GM21528 (cell line): ENCODE data around the gene FMNL2.

Experiments used
- ATAC-seq: cut with Tn5 transposase; IDR thresholded peaks from one replicate; pipeline ENCODE4 v1.9.1; 2021; ENCODE audit warnings: mild to moderate bottlenecking, moderate library complexity; ENCODE audit not compliant: unreplicated experiment, low FRiP score

Gene FMNL2

DNA sequence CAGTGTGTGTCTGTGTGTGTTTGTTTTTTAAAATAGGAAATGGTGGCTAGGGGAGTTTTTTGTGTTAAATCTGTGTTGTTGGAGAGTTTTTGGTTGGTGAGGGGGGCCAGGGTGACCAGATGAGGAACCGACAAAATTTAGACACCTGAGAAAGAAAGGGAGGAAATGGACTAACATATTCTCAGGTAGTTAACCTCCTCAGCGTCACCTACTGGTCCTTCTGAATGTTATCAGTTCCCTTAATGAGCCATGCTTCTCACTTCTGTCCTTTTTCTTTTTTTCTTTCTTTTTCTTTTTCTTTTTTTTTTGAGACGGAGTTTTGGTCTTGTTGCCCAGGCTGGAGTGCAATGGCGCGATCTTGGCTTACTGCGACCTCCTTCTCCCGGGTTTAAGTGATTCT lies 107.0 kb downstream of the FMNL2 start:
- no peak for ATAC-seq

- no peak for ATAC-seq
Observed at GRCh38 chr2:152443771-152444170, 108.8 kb downstream of the FMNL2 start.

DNA sequence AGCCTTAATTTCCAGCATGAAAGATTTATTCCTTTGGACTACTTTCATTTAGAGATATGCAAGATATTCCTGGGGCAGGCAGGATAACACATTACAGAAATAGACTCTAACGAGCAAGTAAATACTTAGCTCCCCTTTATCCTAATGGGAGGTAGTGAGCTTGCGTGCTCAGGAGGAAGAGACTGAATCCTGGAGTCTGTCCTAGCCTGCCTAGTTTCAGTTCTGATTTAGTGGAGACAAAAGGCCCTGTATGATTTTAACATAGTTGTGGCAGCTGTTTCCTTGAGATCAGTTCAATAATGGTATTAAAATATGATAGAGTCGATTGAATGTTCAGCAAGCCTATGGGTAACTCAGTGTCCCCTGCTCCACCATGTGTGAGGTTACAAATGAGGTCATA lies 109.5 kb downstream of the FMNL2 start:
- ATAC-seq: no peak

DNA sequence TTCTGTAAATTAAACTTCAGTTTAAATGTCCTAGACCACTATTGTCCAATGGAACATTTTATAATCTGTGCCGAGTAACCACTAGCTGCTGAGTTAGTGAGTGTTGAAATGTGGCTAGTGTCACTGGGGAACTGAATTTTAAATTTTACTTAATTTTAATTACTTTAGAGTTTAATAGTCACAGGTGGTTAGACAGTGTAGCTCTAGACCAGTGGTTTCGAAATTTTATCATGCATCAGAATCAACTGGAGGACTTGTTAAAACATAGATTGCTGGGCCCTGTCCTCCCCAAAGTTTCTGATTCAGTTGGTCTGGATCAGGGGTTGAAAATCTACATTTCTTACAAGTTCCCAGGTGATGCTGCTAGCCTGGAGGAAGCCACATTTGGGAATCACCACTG lies 110.4 kb downstream of the FMNL2 start:
- no peak for ATAC-seq

DNA sequence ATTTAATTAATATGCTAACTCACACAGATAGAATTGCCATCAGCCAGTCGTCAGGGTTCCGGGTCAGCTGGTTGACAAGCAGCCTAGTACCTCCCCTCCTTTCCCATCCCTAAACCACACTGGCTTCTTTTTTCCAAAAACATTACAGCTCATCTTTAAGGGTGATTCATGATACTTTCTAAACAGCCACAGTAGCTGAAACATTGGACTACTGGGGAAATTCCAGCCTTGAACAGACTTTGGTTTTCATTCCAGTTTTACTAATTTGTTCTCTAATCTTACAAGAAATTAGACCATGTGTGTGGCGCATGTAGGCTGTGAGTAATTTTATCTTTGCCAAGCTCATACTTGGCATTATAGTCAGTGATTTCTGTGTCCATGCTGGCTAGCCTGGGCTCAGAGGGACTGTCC lies 110.8 kb downstream of the FMNL2 start:
- ATAC-seq: no peak

GRCh38 chr2:152446213-152446612 lies 111.2 kb downstream of the FMNL2 start:
- no peak for ATAC-seq

GRCh38 chr2:152447897-152448296 lies 112.9 kb downstream of the FMNL2 start:
- no peak for ATAC-seq

DNA sequence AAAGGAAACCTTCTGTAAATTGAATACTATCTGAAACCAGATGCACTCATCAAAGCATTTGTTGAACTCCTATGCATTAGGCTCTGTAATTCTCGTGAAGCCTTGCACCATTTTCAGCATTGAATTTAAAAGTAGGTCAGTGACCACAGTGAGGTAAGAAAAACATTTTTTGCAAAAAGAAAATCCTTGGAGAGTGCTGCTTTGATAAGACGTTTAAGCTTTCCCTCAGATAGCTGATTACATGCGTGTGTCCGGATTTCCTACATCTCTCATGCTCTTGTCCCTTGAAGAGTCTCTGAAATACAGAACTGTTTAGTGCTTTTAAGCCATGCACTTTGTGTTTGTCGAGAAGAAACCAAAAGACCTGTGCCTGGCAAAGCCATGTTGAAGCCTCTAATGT lies 113.6 kb downstream of the FMNL2 start:
- ATAC-seq: no peak

- no peak for ATAC-seq
Observed at GRCh38 chr2:152449578-152449977, 114.6 kb downstream of the FMNL2 start.

GRCh38 chr2:152450176-152450575 lies 115.2 kb downstream of the FMNL2 start:
- ATAC-seq: no peak

- ATAC-seq: no peak
Observed at GRCh38 chr2:152452256-152452973, 117.4 kb downstream of the FMNL2 start.

DNA sequence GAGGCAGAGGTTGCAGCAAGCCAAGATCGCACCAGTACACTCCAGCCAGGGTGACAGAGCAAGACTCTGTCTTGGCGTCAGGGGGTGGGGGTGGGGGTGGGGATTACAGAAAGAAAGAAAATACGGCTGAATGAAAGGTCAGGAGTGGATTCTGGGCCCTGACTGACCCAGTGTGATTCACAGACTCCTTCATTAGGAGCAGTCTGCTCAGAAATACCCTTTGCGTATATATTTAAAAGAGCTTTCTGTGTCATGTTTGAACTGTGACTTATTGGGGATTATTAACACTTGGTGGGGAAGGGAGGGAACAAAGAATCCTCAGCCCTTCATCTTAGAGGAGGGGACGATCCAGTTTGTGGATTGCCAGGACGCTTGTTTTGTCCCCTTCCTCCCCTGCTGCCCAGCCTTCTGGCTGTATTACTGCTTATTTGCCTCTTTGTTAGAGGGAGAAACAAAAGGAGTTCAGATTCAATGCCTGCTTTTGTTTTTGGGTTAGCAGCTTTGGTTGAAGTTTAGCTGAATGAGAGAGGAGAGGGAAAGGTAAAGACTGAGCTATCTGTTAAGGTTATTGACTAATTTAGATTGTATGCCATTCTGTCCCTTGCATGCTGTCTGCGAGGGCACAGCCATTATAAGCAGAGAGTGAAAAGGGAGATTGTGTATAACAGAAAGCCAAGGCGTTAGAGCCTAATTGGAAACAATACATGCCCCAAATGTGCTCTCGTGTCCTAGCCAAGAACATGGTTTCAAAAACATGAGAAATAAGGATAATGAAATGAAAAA lies 118.3 kb downstream of the FMNL2 start:
- no peak for ATAC-seq

DNA sequence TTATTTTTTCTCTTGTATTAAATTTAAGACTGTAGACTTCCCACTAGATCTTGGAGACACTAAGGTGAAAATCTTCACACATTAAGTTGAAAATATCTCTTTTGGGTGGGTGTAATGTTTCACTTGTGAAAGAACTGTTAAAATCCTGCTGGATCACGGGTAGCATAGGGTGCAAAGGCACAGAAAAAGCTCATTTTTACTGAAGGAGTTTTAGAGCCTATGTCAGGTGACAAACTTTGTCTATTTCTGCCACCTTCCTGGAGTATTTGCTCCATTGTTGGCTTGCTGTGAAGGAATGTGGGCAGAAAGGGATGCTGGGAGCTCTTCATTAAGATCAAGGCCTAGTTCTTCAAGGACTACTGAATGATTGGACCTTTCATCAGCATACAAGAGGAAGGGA lies 119.4 kb downstream of the FMNL2 start:
- ATAC-seq: no peak

DNA sequence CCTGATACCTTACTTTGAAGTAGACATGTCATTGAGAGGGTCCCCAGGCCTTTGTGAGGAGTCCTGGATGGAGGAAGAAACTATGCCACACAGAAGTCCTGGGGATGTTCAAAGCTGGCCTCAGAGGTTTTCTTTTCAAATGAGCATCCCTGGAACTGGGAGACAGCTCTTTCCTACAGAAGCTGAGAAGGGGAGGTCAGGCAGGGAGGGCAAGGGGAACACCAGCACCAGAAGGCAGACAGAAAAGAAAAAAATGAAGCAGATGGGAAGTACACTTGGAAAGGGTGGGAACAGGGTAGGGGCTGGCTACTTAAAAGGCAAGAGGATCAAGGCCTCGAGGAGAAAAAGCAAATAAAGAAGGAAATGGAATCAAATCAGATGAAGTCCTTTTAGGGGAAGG lies 120.0 kb downstream of the FMNL2 start:
- ATAC-seq: no peak

DNA sequence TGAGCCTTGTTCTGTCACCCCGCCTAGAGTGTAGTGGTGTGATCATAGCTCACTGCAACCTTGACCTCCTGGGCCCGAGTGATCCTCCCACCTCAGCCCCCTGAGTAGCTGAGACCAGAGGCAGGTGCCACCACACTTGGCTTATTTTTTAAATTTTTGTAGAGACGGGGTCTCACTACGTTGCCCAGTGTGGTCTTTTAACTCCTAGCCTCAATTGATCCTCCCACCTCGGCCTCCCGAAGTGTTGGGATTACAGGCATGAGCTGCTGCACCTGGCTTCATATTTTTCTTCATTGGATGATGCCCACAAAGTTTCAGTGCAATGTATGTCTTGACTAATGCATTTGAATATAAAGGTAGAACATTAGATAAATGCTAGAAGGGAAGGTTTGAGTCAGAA lies 120.8 kb downstream of the FMNL2 start:
- ATAC-seq: no peak

DNA sequence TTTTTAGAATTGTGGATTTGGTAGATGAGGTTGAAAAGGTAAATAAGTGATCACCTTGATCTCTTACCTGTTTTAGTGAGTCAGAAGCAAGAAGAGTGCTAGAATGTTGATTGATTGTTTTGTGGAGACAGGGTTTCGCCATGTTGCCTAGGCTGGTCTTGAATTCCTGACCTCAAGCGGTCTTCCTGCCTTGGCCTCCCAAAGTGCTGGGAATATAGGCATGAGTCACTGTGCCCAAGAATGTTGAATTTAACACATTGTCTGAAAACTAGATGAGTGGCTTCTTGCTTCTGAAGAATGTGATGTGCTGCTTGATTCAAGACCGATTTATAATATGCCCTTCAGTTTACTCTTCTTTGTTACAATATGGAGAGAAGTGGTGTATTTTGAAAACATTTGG lies 121.3 kb downstream of the FMNL2 start:
- no peak for ATAC-seq

- no peak for ATAC-seq
Observed at GRCh38 chr2:152458441-152458940, 123.5 kb downstream of the FMNL2 start.

GRCh38 chr2:152459091-152459490 lies 124.1 kb downstream of the FMNL2 start:
- no peak for ATAC-seq

- no peak for ATAC-seq
Observed at GRCh38 chr2:152460567-152460966, 125.6 kb downstream of the FMNL2 start.

- no peak for ATAC-seq
Observed at GRCh38 chr2:152462120-152462519, 127.1 kb downstream of the FMNL2 start.

DNA sequence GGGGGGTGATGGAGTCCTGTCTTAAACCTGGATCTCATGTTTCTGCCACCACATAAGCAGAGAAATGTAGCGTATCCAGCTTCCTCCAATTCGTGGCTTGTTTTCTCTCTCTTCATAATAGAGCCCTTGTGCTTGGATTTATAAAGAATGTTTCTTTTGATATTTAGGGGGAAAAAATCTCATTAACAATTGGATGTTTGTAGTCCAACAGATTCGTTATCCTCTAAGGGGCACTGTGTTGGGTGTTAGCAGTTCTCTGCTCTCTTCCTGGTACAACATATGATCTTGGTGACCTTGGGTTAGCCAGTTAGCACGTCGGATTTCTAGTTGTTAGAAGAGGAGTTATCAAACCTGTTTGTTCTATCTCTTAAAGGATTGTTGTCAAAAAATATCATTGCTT lies 127.8 kb downstream of the FMNL2 start:
- no peak for ATAC-seq
